ENCODE results near the gene METTL4.

- TF ChIP-seq, protein P1, sequence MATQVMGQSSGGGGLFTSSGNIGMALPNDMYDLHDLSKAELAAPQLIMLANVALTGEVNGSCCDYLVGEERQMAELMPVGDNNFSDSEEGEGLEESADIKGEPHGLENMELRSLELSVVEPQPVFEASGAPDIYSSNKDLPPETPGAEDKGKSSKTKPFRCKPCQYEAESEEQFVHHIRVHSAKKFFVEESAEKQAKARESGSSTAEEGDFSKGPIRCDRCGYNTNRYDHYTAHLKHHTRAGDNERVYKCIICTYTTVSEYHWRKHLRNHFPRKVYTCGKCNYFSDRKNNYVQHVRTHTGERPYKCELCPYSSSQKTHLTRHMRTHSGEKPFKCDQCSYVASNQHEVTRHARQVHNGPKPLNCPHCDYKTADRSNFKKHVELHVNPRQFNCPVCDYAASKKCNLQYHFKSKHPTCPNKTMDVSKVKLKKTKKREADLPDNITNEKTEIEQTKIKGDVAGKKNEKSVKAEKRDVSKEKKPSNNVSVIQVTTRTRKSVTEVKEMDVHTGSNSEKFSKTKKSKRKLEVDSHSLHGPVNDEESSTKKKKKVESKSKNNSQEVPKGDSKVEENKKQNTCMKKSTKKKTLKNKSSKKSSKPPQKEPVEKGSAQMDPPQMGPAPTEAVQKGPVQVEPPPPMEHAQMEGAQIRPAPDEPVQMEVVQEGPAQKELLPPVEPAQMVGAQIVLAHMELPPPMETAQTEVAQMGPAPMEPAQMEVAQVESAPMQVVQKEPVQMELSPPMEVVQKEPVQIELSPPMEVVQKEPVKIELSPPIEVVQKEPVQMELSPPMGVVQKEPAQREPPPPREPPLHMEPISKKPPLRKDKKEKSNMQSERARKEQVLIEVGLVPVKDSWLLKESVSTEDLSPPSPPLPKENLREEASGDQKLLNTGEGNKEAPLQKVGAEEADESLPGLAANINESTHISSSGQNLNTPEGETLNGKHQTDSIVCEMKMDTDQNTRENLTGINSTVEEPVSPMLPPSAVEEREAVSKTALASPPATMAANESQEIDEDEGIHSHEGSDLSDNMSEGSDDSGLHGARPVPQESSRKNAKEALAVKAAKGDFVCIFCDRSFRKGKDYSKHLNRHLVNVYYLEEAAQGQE (IDR thresholded peaks at IDR 0.05), result no peak
- TF ChIP-seq, protein P2, sequence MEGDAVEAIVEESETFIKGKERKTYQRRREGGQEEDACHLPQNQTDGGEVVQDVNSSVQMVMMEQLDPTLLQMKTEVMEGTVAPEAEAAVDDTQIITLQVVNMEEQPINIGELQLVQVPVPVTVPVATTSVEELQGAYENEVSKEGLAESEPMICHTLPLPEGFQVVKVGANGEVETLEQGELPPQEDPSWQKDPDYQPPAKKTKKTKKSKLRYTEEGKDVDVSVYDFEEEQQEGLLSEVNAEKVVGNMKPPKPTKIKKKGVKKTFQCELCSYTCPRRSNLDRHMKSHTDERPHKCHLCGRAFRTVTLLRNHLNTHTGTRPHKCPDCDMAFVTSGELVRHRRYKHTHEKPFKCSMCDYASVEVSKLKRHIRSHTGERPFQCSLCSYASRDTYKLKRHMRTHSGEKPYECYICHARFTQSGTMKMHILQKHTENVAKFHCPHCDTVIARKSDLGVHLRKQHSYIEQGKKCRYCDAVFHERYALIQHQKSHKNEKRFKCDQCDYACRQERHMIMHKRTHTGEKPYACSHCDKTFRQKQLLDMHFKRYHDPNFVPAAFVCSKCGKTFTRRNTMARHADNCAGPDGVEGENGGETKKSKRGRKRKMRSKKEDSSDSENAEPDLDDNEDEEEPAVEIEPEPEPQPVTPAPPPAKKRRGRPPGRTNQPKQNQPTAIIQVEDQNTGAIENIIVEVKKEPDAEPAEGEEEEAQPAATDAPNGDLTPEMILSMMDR (IDR thresholded peaks at IDR 0.05), result no peak
- TF ChIP-seq POLR2A (IDR thresholded peaks at IDR 0.05; ENCODE audit: low read length), result no peak
- TF ChIP-seq CHD2 (IDR thresholded peaks at IDR 0.05; ENCODE audit: low read length, partially characterized antibody), result no peak
- TF ChIP-seq, protein P3, sequence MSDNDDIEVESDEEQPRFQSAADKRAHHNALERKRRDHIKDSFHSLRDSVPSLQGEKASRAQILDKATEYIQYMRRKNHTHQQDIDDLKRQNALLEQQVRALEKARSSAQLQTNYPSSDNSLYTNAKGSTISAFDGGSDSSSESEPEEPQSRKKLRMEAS (IDR thresholded peaks at IDR 0.05), result no peak
- TF ChIP-seq PHF8 (IDR thresholded peaks at IDR 0.05; ENCODE audit: borderline replicate concordance, low read depth), result no peak
- no peak for TF ChIP-seq MAFK (IDR thresholded peaks at IDR 0.05; ENCODE audit: partially characterized antibody)
- TF ChIP-seq EP300 (IDR thresholded peaks at IDR 0.05), result no peak
- no peak for TF ChIP-seq RCOR1 (IDR thresholded peaks at IDR 0.05; ENCODE audit: low read depth, low read length)
- no peak for TF ChIP-seq BHLHE40 (IDR thresholded peaks at IDR 0.05; ENCODE audit: low read depth, low read length)
Observed at GRCh38 chr18:2564373-2564772, 6.9 kb downstream of the METTL4 start.

Measured in A549 (cell line).